Fibroblast of skin of back (primary cell): ENCODE data around the gene BCL11B.

ENCODE experiments used
- DNase-seq: peaks from one replicate; pipeline ENCODE4 v3.0.0-alpha.2; 2013

Gene BCL11B

GRCh38 chr14:99132821-99133635 is 139.0 kb downstream of the BCL11B start:
- peak; percentile 33 for DNase-seq

GRCh38 chr14:99131632-99132271 is 140.2 kb downstream of the BCL11B start:
- no peak for DNase-seq

- no peak for DNase-seq
Measured at GRCh38 chr14:99129998-99130397, 142.0 kb downstream of the BCL11B start.

DNA sequence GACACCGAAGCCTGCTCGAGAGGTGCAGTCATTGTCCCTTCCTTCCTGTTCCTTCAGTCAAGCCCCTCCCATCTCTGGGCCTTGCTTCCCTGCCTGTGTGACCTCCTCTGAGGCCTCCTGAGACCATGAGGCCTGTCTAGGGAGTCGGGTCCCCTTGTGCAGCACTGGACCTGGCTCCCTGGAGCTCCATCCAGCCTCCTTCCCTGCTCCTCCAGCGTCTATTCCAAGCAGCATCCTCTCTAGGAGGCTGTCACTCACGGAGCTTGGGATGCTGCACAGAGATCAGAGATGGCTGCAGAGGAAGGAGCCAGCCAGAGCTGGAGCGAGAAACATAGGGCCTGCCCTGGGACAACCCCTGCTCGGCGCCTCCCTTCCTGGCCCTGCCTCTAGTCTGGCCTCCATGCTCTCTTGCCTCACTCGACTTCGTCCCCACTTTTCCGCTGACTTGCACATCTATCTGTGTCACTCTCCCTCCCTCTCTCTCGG is 142.7 kb downstream of the BCL11B start:
- DNase-seq, result no peak

GRCh38 chr14:99128185-99128584 is 143.8 kb downstream of the BCL11B start:
- no peak for DNase-seq

DNA sequence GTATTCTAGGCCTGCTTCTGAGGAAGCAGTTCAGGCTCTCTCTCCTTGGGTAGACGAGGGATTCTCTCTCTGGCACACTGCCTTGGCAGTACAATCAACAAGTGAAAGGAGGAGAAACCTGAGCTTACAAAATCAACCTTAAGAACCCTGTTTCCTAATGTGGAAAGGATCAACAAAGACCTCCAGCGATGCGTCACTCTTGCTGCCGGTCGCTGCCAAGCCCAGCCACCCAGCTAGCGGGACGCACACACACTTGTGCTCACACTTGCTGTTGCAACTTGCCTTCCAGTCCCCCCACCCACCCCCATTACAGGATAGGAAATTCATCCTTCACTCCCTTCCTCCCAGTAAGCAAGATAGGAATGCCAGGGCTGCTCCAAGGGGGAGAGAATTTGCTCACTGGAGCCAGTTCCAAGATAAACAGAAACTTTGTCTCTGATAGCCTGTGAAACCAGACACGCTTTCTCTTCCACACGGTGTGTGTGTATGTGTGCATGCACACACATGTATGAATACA is 144.3 kb downstream of the BCL11B start:
- peak; percentile 82 for DNase-seq

- DNase-seq, result peak; percentile 35
Measured at GRCh38 chr14:99125616-99126431, 146.2 kb downstream of the BCL11B start.

DNA sequence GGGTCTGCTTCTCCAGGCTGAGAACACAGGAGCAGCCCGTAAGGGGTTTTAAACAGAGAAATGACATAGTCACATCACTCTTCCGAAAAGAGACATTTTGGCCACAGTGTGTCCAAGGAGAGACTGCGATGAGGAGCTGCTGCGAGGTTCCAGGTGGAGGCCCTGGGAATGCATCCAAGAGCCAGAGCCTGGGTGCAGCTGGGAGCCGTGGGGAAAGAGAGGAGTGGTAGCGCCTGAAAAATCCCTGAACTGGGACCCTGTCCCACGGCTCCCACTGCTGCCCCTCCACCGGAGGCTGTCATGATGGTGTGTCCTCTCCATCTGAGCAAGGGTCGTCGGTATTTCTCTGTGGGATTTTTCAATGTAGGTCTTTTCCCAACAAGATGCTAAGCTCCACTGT is 146.9 kb downstream of the BCL11B start:
- no peak for DNase-seq

DNA sequence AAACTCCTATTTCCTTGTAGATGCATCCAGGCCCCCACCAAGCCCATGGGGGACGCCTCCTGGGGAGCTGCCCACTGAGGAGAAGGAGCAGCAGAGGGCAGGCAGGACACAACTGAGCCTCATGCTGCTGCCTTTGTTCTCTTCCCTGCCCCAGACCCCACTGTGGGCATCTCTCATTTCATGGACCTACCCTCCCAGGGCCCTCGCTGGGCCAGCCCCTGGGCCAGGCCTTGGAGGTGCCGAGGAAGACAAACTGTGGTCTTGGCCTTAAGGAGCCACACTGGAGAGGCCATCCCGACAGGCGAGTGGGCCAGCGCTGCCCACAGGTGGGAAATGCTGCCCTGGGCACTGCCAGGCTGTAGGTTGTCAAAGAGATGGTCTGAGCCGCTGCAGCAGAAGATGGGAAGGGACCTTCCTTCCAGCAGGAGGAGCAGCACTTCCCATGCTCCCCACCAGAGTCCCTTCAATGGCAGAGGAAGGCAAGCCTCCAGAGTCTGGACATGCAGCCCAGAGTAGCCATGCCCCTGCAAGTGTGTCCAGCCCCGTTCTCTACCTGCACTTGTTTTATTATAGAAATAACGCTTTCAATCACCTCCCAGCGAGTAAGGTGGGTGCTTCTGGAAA is 147.4 kb downstream of the BCL11B start:
- DNase-seq, result no peak

GRCh38 chr14:99123208-99123870 is 148.7 kb downstream of the BCL11B start:
- no peak for DNase-seq

DNA sequence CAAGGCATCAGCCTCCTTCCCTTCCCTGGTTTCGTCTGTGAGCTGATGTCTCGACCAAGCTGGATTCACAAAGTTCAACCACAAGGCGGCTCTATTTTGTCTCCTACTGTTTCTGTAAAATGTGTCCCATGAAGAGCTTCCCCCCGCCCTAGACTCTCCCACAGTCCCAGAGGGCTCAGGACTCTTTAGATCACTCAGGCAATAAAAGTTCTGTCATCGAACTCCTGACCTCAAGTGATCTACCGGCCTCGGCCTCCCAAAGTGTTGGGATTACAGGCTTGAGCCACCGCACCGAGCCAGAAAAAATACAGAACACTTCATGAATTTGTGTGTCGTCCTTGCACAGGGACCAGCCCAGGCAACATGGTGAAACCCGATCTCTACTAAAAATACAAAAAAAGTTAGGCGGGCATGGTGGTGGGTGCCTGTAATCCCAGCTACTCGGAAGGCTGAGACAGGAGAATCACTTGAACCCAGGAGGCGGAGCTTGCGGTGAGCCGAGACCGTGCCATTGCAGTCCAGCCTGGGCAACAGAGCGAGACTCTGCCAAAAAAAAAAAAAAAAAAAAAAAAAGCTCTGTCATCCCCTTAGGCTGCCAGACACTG is 149.4 kb downstream of the BCL11B start:
- peak; percentile 12 for DNase-seq

DNA sequence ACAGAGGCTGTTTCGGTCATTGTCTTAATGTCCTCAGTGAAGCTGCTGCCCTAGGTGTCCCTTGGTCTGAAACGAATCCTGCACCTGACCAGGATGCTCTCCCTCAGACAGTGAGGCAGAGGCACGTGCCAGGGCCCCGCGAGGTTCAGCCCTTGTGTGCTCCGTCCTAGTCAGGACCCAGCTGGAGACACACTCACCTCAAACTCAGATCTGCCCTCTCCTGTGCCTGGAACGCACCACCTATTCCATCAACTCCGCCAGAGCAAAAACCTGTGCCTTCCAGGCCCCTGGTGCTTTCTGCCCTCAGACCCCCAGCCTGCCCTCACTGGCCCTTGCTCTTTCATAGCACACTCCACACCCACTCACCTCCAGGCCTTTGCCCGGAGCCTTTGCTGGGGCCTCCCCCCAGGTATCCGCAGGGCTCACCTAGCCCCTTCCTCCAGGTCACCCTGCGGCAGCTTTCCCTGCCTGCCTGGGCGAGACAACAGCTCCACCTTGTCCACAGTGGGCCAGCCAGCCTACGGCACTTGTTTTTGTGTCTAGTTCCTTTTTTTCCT is 150.6 kb downstream of the BCL11B start:
- DNase-seq, result no peak

DNA sequence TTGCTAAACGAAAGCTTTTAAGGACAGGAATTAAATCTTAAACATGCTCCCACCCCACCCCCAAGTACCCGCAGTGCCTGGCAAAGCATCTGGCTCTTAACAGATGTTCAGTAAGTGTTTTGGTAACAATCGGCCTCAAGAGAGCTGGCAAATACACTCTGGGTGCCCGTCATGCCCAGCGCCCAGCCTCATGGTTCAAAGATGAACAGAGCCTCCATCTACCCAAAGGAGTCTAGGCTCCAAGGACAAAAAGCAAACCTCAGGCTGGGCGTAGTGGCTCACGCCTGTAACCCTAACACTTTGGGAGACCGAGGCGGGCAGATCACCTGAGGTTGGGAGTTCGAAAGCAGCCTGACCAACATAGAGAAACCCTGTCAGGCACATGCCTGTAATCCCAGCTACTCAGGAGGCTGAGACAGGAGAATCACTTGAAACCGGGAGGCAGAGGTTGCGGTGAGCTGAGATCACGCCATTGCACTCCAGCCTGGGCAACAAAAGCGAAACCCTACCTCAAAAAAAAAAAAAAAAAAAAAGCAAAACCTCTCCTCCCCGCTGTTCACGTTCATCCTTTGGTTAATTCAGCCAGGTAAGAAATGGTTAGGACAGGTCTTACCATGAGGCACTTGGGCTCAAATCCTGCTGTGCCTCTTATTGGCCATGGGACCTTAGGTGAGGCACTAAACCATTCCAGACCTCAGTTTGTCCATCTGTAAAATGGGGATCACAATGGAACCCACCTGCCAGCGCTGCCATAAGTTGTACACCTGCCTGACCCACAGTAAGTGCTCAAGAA is 151.3 kb downstream of the BCL11B start:
- DNase-seq, result no peak

DNA sequence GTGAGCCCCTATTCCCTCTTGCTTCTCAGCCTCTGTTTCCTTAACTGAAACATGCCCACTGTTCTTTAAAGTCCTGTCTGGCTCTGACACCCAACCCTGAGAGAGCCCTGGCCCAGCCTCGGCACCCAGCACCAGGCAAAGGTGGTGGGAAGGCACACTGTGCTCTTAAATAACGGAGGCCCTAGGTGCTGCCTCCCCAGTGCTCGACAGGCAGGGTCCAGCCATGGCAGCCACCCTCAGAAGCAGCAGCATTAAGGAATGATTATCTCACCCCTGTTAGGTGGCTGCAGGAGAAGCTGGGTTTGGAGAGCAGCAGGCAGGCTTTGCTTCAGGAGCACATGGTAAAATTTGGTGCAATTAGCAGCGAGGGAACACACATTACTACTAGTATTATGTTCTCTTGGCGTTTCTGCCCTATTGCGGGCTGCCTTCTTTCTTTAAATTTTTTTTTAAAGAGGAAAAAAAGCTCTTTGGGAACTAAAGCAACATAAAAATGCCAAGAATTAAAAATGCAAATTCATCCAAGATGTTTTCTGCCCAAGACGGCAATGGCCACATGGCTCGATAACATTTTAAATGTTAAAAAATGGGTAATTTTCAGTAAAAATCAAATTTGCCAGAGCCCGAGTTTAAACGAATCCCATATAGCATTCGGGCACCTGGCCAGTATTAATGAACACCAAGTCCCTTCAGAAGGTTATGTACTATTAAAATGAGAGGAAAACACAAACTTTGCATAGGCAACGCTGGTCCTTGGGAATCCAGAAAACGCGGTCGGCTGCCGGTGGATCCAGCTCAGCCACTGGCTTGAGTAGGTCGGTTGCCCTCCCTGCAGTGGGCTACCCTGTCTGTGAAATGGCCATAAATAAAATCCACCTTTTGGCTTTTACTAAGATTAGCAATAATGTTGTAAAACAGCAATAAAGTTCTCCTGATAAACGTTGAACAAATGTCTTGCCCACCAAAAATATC is 152.2 kb downstream of the BCL11B start:
- no peak for DNase-seq
